ENCODE data around the gene MTNR1A. TPM values are rescaled to one million over a fixed set of nuclear protein-coding genes. Genes with fewer than 3 reads are reported as not detected.

Gene MTNR1A
- total and polyA plus RNA-seq, 9 of the 15 experiments (the other 6 are each of a cell fraction or from before 2014, with no cell fraction given): 0.09 to 0.12 (median 0.10) TPM; not detected in 5

GRCh38 chr4:186537843-186538521, 17.4 kb downstream of the MTNR1A start (continued):
- TF ChIP-seq, protein P1, sequence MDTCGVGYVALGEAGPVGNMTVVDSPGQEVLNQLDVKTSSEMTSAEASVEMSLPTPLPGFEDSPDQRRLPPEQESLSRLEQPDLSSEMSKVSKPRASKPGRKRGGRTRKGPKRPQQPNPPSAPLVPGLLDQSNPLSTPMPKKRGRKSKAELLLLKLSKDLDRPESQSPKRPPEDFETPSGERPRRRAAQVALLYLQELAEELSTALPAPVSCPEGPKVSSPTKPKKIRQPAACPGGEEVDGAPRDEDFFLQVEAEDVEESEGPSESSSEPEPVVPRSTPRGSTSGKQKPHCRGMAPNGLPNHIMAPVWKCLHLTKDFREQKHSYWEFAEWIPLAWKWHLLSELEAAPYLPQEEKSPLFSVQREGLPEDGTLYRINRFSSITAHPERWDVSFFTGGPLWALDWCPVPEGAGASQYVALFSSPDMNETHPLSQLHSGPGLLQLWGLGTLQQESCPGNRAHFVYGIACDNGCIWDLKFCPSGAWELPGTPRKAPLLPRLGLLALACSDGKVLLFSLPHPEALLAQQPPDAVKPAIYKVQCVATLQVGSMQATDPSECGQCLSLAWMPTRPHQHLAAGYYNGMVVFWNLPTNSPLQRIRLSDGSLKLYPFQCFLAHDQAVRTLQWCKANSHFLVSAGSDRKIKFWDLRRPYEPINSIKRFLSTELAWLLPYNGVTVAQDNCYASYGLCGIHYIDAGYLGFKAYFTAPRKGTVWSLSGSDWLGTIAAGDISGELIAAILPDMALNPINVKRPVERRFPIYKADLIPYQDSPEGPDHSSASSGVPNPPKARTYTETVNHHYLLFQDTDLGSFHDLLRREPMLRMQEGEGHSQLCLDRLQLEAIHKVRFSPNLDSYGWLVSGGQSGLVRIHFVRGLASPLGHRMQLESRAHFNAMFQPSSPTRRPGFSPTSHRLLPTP (IDR thresholded peaks at IDR 0.05; ENCODE audit: borderline replicate concordance, extremely low read depth, insufficient read length): no peak
- TF ChIP-seq ZNF324 (CRISPR knock-in tag; IDR thresholded peaks at IDR 0.05) (no peak), ARHGAP35 (IDR thresholded peaks at IDR 0.05; ENCODE audit: partially characterized antibody) (no peak), ZNF609 (CRISPR knock-in tag; IDR thresholded peaks at IDR 0.05; ENCODE audit: borderline replicate concordance) (no peak), EP300 (IDR thresholded peaks at IDR 0.05; ENCODE audit: low read length) (peak; percentile 70), NFIC (IDR thresholded peaks at IDR 0.05) (peak; percentile 52), ZBTB12 (CRISPR knock-in tag; IDR thresholded peaks at IDR 0.05) (no peak), BRD9 (IDR thresholded peaks at IDR 0.05; ENCODE audit: low read depth, partially characterized antibody) (no peak), GABPB1 (CRISPR knock-in tag; IDR thresholded peaks at IDR 0.05) (no peak; the same call in 1 of the 2 replicates), CC2D1A (IDR thresholded peaks at IDR 0.05) (no peak), JUNB (CRISPR knock-in tag; conservative IDR thresholded peaks at IDR 0.05) (no peak)
- TF ChIP-seq, protein P2, sequence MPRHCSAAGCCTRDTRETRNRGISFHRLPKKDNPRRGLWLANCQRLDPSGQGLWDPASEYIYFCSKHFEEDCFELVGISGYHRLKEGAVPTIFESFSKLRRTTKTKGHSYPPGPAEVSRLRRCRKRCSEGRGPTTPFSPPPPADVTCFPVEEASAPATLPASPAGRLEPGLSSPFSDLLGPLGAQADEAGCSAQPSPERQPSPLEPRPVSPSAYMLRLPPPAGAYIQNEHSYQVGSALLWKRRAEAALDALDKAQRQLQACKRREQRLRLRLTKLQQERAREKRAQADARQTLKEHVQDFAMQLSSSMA (CRISPR knock-in tag; IDR thresholded peaks at IDR 0.05): no peak
- TF ChIP-seq, protein P3, sequence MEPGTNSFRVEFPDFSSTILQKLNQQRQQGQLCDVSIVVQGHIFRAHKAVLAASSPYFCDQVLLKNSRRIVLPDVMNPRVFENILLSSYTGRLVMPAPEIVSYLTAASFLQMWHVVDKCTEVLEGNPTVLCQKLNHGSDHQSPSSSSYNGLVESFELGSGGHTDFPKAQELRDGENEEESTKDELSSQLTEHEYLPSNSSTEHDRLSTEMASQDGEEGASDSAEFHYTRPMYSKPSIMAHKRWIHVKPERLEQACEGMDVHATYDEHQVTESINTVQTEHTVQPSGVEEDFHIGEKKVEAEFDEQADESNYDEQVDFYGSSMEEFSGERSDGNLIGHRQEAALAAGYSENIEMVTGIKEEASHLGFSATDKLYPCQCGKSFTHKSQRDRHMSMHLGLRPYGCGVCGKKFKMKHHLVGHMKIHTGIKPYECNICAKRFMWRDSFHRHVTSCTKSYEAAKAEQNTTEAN (CRISPR knock-in tag; IDR thresholded peaks at IDR 0.05): no peak
- TF ChIP-seq, protein P4, sequence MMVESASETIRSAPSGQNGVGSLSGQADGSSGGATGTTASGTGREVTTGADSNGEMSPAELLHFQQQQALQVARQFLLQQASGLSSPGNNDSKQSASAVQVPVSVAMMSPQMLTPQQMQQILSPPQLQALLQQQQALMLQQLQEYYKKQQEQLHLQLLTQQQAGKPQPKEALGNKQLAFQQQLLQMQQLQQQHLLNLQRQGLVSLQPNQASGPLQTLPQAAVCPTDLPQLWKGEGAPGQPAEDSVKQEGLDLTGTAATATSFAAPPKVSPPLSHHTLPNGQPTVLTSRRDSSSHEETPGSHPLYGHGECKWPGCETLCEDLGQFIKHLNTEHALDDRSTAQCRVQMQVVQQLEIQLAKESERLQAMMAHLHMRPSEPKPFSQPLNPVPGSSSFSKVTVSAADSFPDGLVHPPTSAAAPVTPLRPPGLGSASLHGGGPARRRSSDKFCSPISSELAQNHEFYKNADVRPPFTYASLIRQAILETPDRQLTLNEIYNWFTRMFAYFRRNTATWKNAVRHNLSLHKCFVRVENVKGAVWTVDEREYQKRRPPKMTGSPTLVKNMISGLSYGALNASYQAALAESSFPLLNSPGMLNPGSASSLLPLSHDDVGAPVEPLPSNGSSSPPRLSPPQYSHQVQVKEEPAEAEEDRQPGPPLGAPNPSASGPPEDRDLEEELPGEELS (CRISPR knock-in tag; IDR thresholded peaks at IDR 0.05; ENCODE audit: borderline replicate concordance): no peak
